ENCODE results near the gene ZNF275. TPM values are rescaled to one million over a fixed set of nuclear protein-coding genes. Genes with fewer than 3 reads are reported as not detected.

Gene ZNF275
- total RNA-seq, 3 donors from 2014 or later (not counting 1 experiment from before 2014, with no cell fraction given), result 9.1 to 17.4 (median 17.3) TPM

GRCh38 chrX:153396320-153397195, 62.6 kb downstream of the ZNF275 start:
- Histone ChIP-seq H3K4me1 (ENCODE audit: control insufficient read depth, insufficient read depth, low read length) (no peaks in the 10 kb centered on the region), H3K4me3 (ENCODE audit: low read length) (no peak overlapping the region), H3K9me3 (ENCODE audit: control insufficient read depth, insufficient read depth, low read length) (no peaks in the 10 kb centered on the region), H3K27ac (ENCODE audit: low read length) (no peak overlapping the region), H3K27me3 (ENCODE audit: control insufficient read depth, insufficient read depth, low read length) (no peaks in the 10 kb centered on the region), H3K36me3 (ENCODE audit: control insufficient read depth, insufficient read depth, low read length) (no peaks in the 10 kb centered on the region)
- Mint-ChIP-seq H3K4me3 (no peak overlapping the region), H3K27me3 (ENCODE audit: low read depth in 2 of 2) (no peaks in the 10 kb centered on the region), H3K27ac (no peak overlapping the region), H3K9me3 (no peaks in the 10 kb centered on the region), H3K36me3 (no peaks in the 10 kb centered on the region), H3K4me1 (peaks cover 0 to 5% of the 10 kb centered on the region in 2 donors)
- intact Hi-C loops (cut with micrococcal nuclease), result no loop called here
- ATAC-seq (no peak), DNase-seq (no peak)
- 92% methylated on average over 21 of the region's 26 CpGs for WGBS (ENCODE audit: insufficient coverage)
- no peak for TF ChIP-seq CTCF (IDR thresholded peaks at IDR 0.05)

GRCh38 chrX:153397256-153397960, 63.5 kb downstream of the ZNF275 start:
- peaks cover 0 to 5% of the 10 kb centered on the region in 2 donors for H3K4me1 Mint-ChIP-seq
- no peak for ATAC-seq
- WGBS (ENCODE audit: insufficient coverage), result 93% methylated on average over 27 of the region's 27 CpGs
- Histone ChIP-seq H3K27ac (ENCODE audit: low read length) (no peak overlapping the region), H3K36me3 (ENCODE audit: control insufficient read depth, insufficient read depth, low read length) (no peaks in the 10 kb centered on the region), H3K4me1 (ENCODE audit: control insufficient read depth, insufficient read depth, low read length) (no peaks in the 10 kb centered on the region), H3K27me3 (ENCODE audit: control insufficient read depth, insufficient read depth, low read length) (no peaks in the 10 kb centered on the region), H3K4me3 (ENCODE audit: low read length) (no peak overlapping the region), H3K9me3 (ENCODE audit: control insufficient read depth, insufficient read depth, low read length) (no peaks in the 10 kb centered on the region)
- no peaks in the 10 kb centered on the region for H3K9me3 Mint-ChIP-seq
- intact Hi-C loops (cut with micrococcal nuclease), result no loop called here
- DNase-seq, result no peak
- no peak for TF ChIP-seq CTCF (IDR thresholded peaks at IDR 0.05)
- H3K27me3 Mint-ChIP-seq (ENCODE audit: low read depth in 2 of 2), result peaks cover 0 to 4% of the 10 kb centered on the region in 2 donors
- H3K4me3 Mint-ChIP-seq, result no peak overlapping the region
- no peaks in the 10 kb centered on the region for H3K36me3 Mint-ChIP-seq
- no peak overlapping the region for H3K27ac Mint-ChIP-seq

- H3K9me3 ChIP-seq (ENCODE audit: control insufficient read depth, insufficient read depth, low read length), result no peaks in the 10 kb centered on the region
- H3K36me3 ChIP-seq (ENCODE audit: control insufficient read depth, insufficient read depth, low read length), result no peaks in the 10 kb centered on the region
- no peaks in the 10 kb centered on the region for H3K27me3 ChIP-seq (ENCODE audit: control insufficient read depth, insufficient read depth, low read length)
- Mint-ChIP-seq H3K4me3 (no peak overlapping the region), H3K4me1 (peaks cover 0 to 5% of the 10 kb centered on the region in 2 donors), H3K27me3 (ENCODE audit: low read depth in 2 of 2) (peaks cover 4 to 7% of the 10 kb centered on the region in 2 donors), H3K27ac (no peak overlapping the region), H3K36me3 (no peaks in the 10 kb centered on the region), H3K9me3 (no peaks in the 10 kb centered on the region)
- WGBS (ENCODE audit: insufficient coverage), result 92% methylated on average over 15 of the region's 17 CpGs
- intact Hi-C loops (cut with micrococcal nuclease), result no loop called here
- ATAC-seq, result no peak
- TF ChIP-seq CTCF (IDR thresholded peaks at IDR 0.05), result no peak
- H3K4me3 ChIP-seq (ENCODE audit: low read length), result no peak overlapping the region
- no peak for DNase-seq
- H3K27ac ChIP-seq (ENCODE audit: low read length), result no peak overlapping the region
- no peaks in the 10 kb centered on the region for H3K4me1 ChIP-seq (ENCODE audit: control insufficient read depth, insufficient read depth, low read length)
Observed at GRCh38 chrX:153398275-153398960, 64.5 kb downstream of the ZNF275 start.
